ENCODE data around the gene ADH4. TPM values are rescaled to one million over a fixed set of nuclear protein-coding genes. Genes with fewer than 3 reads are reported as not detected.
A peak's percentile ranks its signal among the peaks of the same experiment; 100 is the strongest.

Gene ADH4
- total and polyA plus RNA-seq, 9 of the 15 experiments (the other 6 are each of a cell fraction or from before 2014, with no cell fraction given): not detected

GRCh38 chr4:99088481-99089365, 55.4 kb downstream of the ADH4 start, which contains the start of gene ADH5 (continued):
- TF ChIP-seq CTCF (IDR thresholded peaks at IDR 0.05 in 2 of 3, conservative IDR thresholded peaks at IDR 0.05 in 1 of 3; ENCODE audit: insufficient read depth in 2 of 3, low read depth in 1 of 3, low read length in 3 of 3): no peak
- TF ChIP-seq ZZZ3 (IDR thresholded peaks at IDR 0.05): no peak
- peak; percentile 32; the same call in 1 of the 2 replicates for TF ChIP-seq ZNF263 (CRISPR knock-in tag; IDR thresholded peaks at IDR 0.05; ENCODE audit: borderline replicate concordance)
- TF ChIP-seq NFATC3 (IDR thresholded peaks at IDR 0.05): no peak
- TF ChIP-seq POLR2A (conservative IDR thresholded peaks at IDR 0.05): peak; percentile 98
- no peak for TF ChIP-seq HMGXB4 (CRISPR knock-in tag; IDR thresholded peaks at IDR 0.05)
- TF ChIP-seq GTF2E2 (tag; IDR thresholded peaks at IDR 0.05): peak; percentile 83
- TF ChIP-seq SREBF2 (CRISPR knock-in tag; IDR thresholded peaks at IDR 0.05): no peak
- TF ChIP-seq ZNF77 (CRISPR knock-in tag; IDR thresholded peaks at IDR 0.05): no peak
- no peak for TF ChIP-seq SIX5 (IDR thresholded peaks at IDR 0.05; ENCODE audit: borderline replicate concordance in 1 of 2, insufficient read depth in 1 of 2, low read depth in 1 of 2, low read length in 2 of 2)
- TF ChIP-seq ZC3H8 (IDR thresholded peaks at IDR 0.05): no peak
- 0 out of 2 replicates have a peak, but pooled peaks have one; percentile 47 for TF ChIP-seq ZNF395 (CRISPR knock-in tag; IDR thresholded peaks at IDR 0.05)
- TF ChIP-seq ETS2 (tag; IDR thresholded peaks at IDR 0.05; ENCODE audit: borderline replicate concordance, poor library complexity, severe bottlenecking): no peak
- no peak for TF ChIP-seq ZBTB5 (IDR thresholded peaks at IDR 0.05)
- no peak for TF ChIP-seq FOXJ3 (CRISPR knock-in tag; IDR thresholded peaks at IDR 0.05)
- no peak for TF ChIP-seq ZBTB12 (CRISPR knock-in tag; IDR thresholded peaks at IDR 0.05)
- TF ChIP-seq TEAD2 (tag; IDR thresholded peaks at IDR 0.05): no peak

All from K562 (cell line).